Endothelial cell of umbilical vein (primary cell): ENCODE measurements around the gene NRP2. TPM values are rescaled to one million over a fixed set of nuclear protein-coding genes. Genes with fewer than 3 reads are reported as not detected.

Source experiments
- BruUV-seq: library from RNA; stranded (reverse); fragments of 400-500 nt; replicated peaks from 2 replicates; lab custom pipeline; 2021; lab: Mats Ljungman, UMichigan
- CTCF ChIA-PET: fragments of 300-600, 350-600 bp; sonication (Branson Sonifier 250); formaldehyde crosslinking; loops from one replicate; lab custom pipeline; 2021; ENCODE audit warnings: antibody characterized with exemption, inconsistent platforms; lab: Charles Lee
- POLR2A ChIA-PET: fragments of 300-600, 350-600 bp; sonication (Branson Sonifier 250); formaldehyde crosslinking; loops from one replicate; lab custom pipeline; 2021; ENCODE audit warnings: antibody characterized with exemption, inconsistent platforms; lab: Charles Lee
- DNase-seq: peaks from one replicate; pipeline ENCODE4 v3.0.0-alpha.2; 2011; ENCODE audit warnings: low read depth, low spot score
- FAIRE-seq: peaks from 2 replicates; lab custom pipeline; 2011; peaks lifted over from hg19 to GRCh38; lab: Jason Lieb, UNC
- H2AFZ ChIP-seq: 2 replicates; pipeline ENCODE4 v1.6.0; 2012; ENCODE audit warnings: low read depth, low read length, control low read depth, inconsistent platforms
- H3K27ac ChIP-seq: 2 replicates; pipeline ENCODE4 v1.5.1; 2011; ENCODE audit warnings: low read depth, mild to moderate bottlenecking, control low read depth, low read length, moderate library complexity; ENCODE audit not compliant: insufficient read depth
- H3K27me3 ChIP-seq, 2 experiments: 2 replicates each; pipeline versions ENCODE4 v1.6.0 to v1.6.1; 2011; ENCODE audit warnings: low read length in 2 of 2, mixed read lengths in 1 of 2; ENCODE audit not compliant: control insufficient read depth in 2 of 2, insufficient read depth in 2 of 2
- H3K36me3 ChIP-seq, 2 experiments: 2 replicates in 1 of 2; 3 replicates in 1 of 2; pipeline ENCODE4 v1.5.1; 2011; ENCODE audit warnings: low read length in 2 of 2, mild to moderate bottlenecking in 1 of 2, moderate library complexity in 1 of 2; ENCODE audit not compliant: control insufficient read depth in 2 of 2, insufficient read depth in 2 of 2; ENCODE audit errors: extremely low read depth in 1 of 2
- H3K4me1 ChIP-seq: 3 replicates; pipeline ENCODE4 v1.5.1; 2011; ENCODE audit warnings: mild to moderate bottlenecking, low read length; ENCODE audit not compliant: control insufficient read depth, insufficient read depth; ENCODE audit errors: extremely low read depth
- H3K4me2 ChIP-seq: 2 replicates; pipeline ENCODE4 v1.6.1; 2011; ENCODE audit warnings: low read length, control low read depth, mixed read lengths; ENCODE audit not compliant: insufficient read depth
- H3K4me3 ChIP-seq, 3 experiments: fragments of 200-600 bp in 1 of 3; sonication (generic), shearing (Covaris generic) in 1 of 3; replicated peaks in 1 of 3; 2 replicates each; pipeline ENCODE4 v1.5.1; 2011 to 2016; ENCODE audit warnings: control low read depth in 3 of 3, low read length in 3 of 3, mild to moderate bottlenecking in 2 of 3, inconsistent platforms in 1 of 3, low read depth in 1 of 3, moderate library complexity in 1 of 3; ENCODE audit not compliant: insufficient read depth in 1 of 3
- H3K79me2 ChIP-seq: 2 replicates; pipeline ENCODE4 v1.6.0; 2012; ENCODE audit warnings: low read length, inconsistent platforms; ENCODE audit not compliant: control insufficient read depth, insufficient read depth
- H3K9ac ChIP-seq: replicated peaks from 2 replicates; pipeline ENCODE3; 2011; ENCODE audit warnings: low read length, control low read depth; ENCODE audit not compliant: insufficient read depth; ENCODE audit errors: extremely low read depth
- H3K9me1 ChIP-seq: replicated peaks from 3 replicates; pipeline ENCODE4 v1.6.0; 2011; ENCODE audit warnings: mild to moderate bottlenecking, low read length; ENCODE audit not compliant: control insufficient read depth, insufficient read depth; ENCODE audit errors: extremely low read depth
- H3K9me3 ChIP-seq: replicated peaks from 2 replicates; pipeline ENCODE4 v1.5.1; 2012; ENCODE audit warnings: low read length, inconsistent platforms; ENCODE audit not compliant: control insufficient read depth, insufficient read depth
- H4K20me1 ChIP-seq: replicated peaks from 2 replicates; pipeline ENCODE3; 2011; ENCODE audit warnings: mild to moderate bottlenecking, low read length; ENCODE audit not compliant: control insufficient read depth, insufficient read depth; ENCODE audit errors: extremely low read depth
- EZH2 ChIP-seq: IDR thresholded peaks from 2 replicates; pipeline ENCODE4 v1.6.1; 2012; ENCODE audit warnings: borderline replicate concordance, low read depth, mild to moderate bottlenecking, moderate library complexity, low read length, inconsistent platforms; ENCODE audit not compliant: severe bottlenecking
- FOS ChIP-seq: IDR thresholded peaks from 2 replicates; pipeline ENCODE4 v1.6.1; 2011; ENCODE audit warnings: mild to moderate bottlenecking, low read length, moderate library complexity, borderline replicate concordance; ENCODE audit not compliant: insufficient read depth
- GATA2 ChIP-seq: IDR thresholded peaks from 2 replicates; pipeline ENCODE4 v1.7.0; 2011; ENCODE audit warnings: low read depth, mild to moderate bottlenecking, moderate library complexity, mixed read lengths, low read length; ENCODE audit not compliant: insufficient read length, insufficient read depth
- JUN ChIP-seq: IDR thresholded peaks from 2 replicates; pipeline ENCODE4 v1.6.1; 2011; ENCODE audit warnings: borderline replicate concordance, low read depth; ENCODE audit not compliant: insufficient read length, insufficient read depth
- POLR2A ChIP-seq: IDR thresholded peaks from 2 replicates; pipeline ENCODE4 v1.6.1; 2012; ENCODE audit warnings: low read depth, mild to moderate bottlenecking, control low read depth, low read length
- POLR2AphosphoS5 ChIP-seq: IDR thresholded peaks from 2 replicates; pipeline ENCODE4 v1.6.1; 2012; ENCODE audit warnings: low read depth, mild to moderate bottlenecking, control low read depth, low read length, moderate library complexity; ENCODE audit not compliant: insufficient read depth
- dilution Hi-C: fragments of 300-500 bp; cut with MboI; formaldehyde crosslinking; loops from one replicate; pipeline ENCODE4 v1.15.0; 2019; ENCODE audit warnings: low sequenced_read_pairs; ENCODE audit not compliant: extremely low pct_ligation_motif_present
- intact Hi-C: fragments of 100-400 bp; cut with micrococcal nuclease; formaldehyde crosslinking; loops from one replicate; pipeline ENCODE4 v1.10.0; 2022
- polyA plus RNA-seq, 4 experiments: library from polyadenylated mRNA; depleted of rRNA in 3 of 4; stranded (reverse) in 3 of 4; unstranded in 1 of 4; fragments of >200 nt; gene quantifications; 2 replicates each; pipeline versions ENCODE4 v1.2.1 to v1.2.3, GENCODE V29; 2011 to 2012; ENCODE audit warnings: missing spikeins in 1 of 4
- total RNA-seq: library from RNA; stranded (reverse); gene quantifications from 2 replicates; pipeline ENCODE4 v1.2.3, GENCODE V29; 2021
- TF ChIP-seq, protein P1 (sequence below), 2 donors: IDR thresholded peaks; 1 replicate in 1 of 2; 2 replicates in 1 of 2; pipeline ENCODE4 v1.5.1; 2011; ENCODE audit warnings: low read length in 2 of 2, mild to moderate bottlenecking in 2 of 2, moderate library complexity in 2 of 2, control low read depth in 1 of 2, inconsistent platforms in 1 of 2, low read depth in 1 of 2; ENCODE audit not compliant: insufficient read depth in 1 of 2; ENCODE audit errors: extremely low read depth in 1 of 2
- TF ChIP-seq, protein P2 (sequence below): IDR thresholded peaks from 2 replicates; pipeline ENCODE4 v1.6.1; 2011; ENCODE audit not compliant: insufficient read depth, insufficient read length

The NRP2 gene
- total and polyA plus RNA-seq, 2 donors (not counting 3 experiments of a cell fraction or from before 2014, with no cell fraction given), result 160 to 240 TPM

DNA sequence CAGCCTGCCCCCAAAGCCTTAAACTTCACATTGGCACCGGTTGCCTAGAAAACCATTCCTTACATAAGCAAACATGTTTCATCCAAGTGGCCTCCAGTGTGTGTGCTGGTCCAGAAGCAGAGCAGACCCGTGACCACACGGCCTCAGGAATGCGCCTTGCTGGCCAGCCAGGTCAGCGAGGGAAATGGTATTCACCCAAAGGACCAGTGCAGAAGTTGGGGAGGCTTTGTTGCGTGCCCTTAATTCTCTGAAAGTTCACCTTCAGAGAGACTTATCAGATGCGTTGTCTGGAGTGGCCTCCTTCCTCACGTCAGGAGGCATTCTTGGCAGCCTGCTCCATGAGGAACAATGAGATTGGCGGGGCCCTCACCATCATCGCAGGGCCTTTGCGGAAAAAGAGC is 25.9 kb downstream of the NRP2 start:
- Histone ChIP-seq H3K36me3 (peaks cover 2 to 4% of the 10 kb centered on the region in 2 experiments), H3K4me2 (no peak overlapping the region), H3K27me3 (no peaks in the 10 kb centered on the region), H4K20me1 (no peaks in the 10 kb centered on the region), H3K79me2 (peaks cover 6% of the 10 kb centered on the region), H3K27ac (peak overlapping the region; percentile 82), H2AFZ (peak overlapping the region; percentile 30), H3K9ac (peak overlapping the region; percentile 47), H3K4me1 (peaks cover 68% of the 10 kb centered on the region), H3K9me3 (no peaks in the 10 kb centered on the region), H3K9me1 (no peaks in the 10 kb centered on the region), H3K4me3 (no peak overlapping the region)
- dilution Hi-C loops (no loop called here), intact Hi-C loops (loop anchor here (2.0 kb wide), 1 partner anchor 51 kb away; no protein-coding TSS in a partner anchor)
- FAIRE-seq (peak; percentile 57), DNase-seq (peak; percentile 97)
- peak; percentile 54 for TF ChIP-seq POLR2AphosphoS5
- no peak for TF ChIP-seq FOS
- TF ChIP-seq, protein P1, sequence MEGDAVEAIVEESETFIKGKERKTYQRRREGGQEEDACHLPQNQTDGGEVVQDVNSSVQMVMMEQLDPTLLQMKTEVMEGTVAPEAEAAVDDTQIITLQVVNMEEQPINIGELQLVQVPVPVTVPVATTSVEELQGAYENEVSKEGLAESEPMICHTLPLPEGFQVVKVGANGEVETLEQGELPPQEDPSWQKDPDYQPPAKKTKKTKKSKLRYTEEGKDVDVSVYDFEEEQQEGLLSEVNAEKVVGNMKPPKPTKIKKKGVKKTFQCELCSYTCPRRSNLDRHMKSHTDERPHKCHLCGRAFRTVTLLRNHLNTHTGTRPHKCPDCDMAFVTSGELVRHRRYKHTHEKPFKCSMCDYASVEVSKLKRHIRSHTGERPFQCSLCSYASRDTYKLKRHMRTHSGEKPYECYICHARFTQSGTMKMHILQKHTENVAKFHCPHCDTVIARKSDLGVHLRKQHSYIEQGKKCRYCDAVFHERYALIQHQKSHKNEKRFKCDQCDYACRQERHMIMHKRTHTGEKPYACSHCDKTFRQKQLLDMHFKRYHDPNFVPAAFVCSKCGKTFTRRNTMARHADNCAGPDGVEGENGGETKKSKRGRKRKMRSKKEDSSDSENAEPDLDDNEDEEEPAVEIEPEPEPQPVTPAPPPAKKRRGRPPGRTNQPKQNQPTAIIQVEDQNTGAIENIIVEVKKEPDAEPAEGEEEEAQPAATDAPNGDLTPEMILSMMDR (IDR thresholded peaks at IDR 0.05; ENCODE audit: extremely low read depth in 1 of 2, insufficient read depth in 1 of 2, low read depth in 1 of 2, low read length in 2 of 2), result no peak
- TF ChIP-seq, protein P2, sequence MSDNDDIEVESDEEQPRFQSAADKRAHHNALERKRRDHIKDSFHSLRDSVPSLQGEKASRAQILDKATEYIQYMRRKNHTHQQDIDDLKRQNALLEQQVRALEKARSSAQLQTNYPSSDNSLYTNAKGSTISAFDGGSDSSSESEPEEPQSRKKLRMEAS, result peak; percentile 45
- POLR2A ChIA-PET, result no interaction called here
- CTCF ChIA-PET, result no interaction called here
- no TSS peak for BruUV-seq

DNA sequence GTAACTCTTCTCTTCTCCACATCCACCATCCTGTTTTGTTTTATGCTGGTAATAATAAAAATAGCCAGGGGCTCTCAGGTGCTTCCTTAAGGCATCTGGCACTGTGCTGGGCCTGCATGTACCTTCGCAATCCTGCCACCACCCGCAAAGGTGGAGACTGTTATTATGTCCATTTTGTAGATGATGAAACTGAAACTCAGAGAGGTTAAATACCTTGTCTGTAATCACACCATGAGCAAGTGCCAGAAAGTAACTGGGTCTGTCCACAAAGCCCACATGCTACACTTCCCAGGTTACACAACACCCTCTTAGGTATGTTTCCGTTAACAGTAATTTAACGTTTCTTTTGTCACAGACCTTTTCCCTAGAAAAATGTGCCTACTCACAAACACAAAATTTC is 27.0 kb downstream of the NRP2 start:
- no peak overlapping the region for H3K9ac ChIP-seq
- H3K27me3 ChIP-seq, result no peaks in the 10 kb centered on the region
- H4K20me1 ChIP-seq, result no peaks in the 10 kb centered on the region
- peaks cover 2% of the 10 kb centered on the region for H3K79me2 ChIP-seq
- ChIA-PET CTCF (interaction anchor here (1.3 kb wide), 1 partner anchor 18 kb away, joined by 3 read pairs; no protein-coding TSS in a partner anchor), POLR2A (no interaction called here)
- H3K4me3 ChIP-seq, result no peak overlapping the region
- H3K27ac ChIP-seq, result peak overlapping the region; percentile 82
- intact Hi-C loops, result loop anchor here (2.0 kb wide), 1 partner anchor 49 kb away; no protein-coding TSS in a partner anchor
- dilution Hi-C loops, result no loop called here
- H3K9me3 ChIP-seq, result no peaks in the 10 kb centered on the region
- H3K9me1 ChIP-seq, result no peaks in the 10 kb centered on the region
- H2AFZ ChIP-seq, result no peak overlapping the region
- FAIRE-seq, result no peak
- peaks cover 60% of the 10 kb centered on the region for H3K4me1 ChIP-seq
- BruUV-seq, result no TSS peak
- peaks cover 2% of the 10 kb centered on the region in 2 experiments for H3K36me3 ChIP-seq
- TF ChIP-seq POLR2A (no peak), EZH2 (no peak), JUN (no peak), FOS (no peak), GATA2 (no peak)
- no peak for DNase-seq
- no peak overlapping the region for H3K4me2 ChIP-seq
